HG03045 (cell line): ENCODE results near the gene PLPP4.

Experiments
- ATAC-seq: cut with Tn5 transposase; IDR thresholded peaks from one replicate; pipeline ENCODE4 v1.9.1; 2021; ENCODE audit warnings: mild to moderate bottlenecking, moderate library complexity; ENCODE audit not compliant: unreplicated experiment

PLPP4 gene

DNA sequence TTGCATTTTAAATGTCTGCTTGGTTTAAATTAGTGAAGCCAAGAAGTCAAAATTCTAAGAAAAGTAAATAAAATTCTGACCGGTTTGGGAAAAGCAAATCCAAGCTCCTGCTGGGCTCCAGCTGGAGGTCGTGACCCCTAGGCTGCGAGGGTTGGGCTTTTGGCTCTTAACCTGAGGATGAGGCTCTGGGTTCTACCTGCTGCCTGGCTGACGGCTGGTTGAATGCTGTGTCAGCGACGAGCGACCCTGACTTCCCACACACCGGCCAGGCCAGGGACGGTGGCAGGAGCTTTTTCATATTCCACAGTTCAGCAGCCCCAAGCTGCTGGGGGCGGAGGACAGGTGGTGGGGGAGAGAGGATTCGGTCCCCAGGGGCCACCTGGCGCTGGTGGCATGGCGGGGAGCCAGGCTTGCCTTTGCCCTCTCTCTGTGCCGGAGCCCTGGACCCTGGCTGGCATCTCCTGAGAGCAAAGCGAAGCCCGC lies 843 bp upstream of the PLPP4 start:
- no peak for ATAC-seq

DNA sequence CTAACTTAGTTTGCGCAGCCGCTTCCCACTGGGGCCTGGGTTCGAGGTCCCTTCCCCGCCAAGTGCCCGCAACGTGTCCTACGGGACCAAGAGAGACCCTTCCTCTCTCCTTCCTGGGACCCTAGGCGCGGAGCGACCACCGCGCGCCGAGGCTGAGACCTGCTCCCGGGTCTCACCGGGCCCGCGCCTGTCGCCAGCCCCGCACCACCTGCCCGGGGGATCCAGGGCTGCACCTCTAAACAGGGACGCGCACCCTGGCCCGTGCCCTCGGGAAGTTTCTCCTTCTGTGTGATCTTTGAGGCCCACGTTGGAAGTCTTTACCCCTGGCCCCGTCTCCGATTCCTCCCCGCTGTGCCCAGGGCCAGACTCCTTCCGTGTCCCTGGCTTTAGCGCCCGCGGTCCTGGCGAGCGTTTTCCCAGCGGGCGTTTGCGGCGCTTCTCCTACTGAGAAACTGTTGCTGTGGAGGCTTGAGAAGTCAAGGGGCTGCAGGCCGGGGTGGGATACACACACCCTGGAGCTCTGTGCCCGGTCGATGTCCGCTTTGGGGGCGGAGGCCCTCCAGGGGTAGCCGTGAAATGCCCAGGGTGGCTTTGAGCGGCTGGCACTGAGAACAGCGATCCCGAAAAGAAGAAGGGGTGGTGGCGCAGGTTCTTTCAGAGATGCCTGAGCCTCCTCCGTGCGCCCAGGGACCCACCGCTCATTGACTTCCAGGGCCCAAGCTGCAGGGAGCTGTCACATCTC lies 575 bp downstream of the PLPP4 start:
- no peak for ATAC-seq

DNA sequence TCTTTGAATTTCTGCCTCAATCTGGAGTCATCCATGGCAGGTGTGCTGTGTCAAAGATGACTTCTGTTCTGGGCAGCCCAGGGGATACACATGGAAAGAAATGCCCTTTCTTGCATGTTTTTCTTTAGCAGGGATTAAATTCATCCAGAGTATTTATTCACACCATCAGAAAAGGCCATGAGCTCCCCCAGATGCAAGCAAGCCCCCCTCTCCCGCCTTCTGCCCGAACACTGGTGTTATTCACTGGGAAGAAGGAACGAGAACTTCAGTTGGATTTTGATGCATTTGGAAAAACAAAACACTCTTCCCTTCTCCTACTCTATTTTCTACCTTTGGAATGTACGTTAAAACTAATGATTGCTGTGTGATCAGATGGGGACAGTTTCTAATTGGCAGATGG lies 1.4 kb downstream of the PLPP4 start:
- no peak for ATAC-seq

DNA sequence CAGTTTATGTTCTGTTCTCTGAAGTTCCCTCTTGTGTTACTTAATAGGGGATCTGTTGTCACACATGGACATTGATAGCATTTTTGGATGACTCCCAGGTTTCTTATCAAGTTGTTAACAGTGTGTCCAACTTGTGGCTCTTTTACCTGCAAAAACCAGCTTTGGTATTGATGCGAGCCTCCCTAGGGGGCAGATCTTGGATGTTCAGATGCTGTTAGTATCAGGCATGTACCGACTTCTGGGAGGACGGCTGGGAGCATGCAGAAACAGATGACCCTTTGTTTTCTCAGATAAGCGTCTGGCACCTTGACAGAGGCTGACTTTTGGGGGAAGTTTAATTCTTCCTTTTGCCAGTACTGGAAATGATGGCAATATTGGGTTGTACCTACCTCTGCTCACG lies 2.2 kb downstream of the PLPP4 start:
- ATAC-seq = no peak

DNA sequence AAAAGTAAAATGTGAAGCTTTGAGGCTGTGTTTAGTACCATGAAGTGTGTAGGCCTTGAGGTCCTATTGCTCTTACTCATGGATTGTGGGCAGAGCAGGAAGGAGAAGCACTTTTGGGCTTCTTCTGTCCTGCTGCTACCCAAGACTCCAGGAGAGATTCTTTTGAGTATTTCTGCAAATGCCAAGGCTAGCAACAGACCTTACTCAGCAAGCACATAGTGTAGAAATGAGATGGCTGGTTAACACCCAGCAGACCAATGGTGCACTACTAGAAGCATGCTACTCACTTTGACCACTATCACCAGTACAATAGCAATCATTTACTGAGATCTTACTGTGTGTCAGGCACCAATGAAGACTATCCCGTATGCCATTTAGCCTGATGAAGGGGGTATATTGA lies 3.2 kb downstream of the PLPP4 start:
- ATAC-seq = no peak

DNA sequence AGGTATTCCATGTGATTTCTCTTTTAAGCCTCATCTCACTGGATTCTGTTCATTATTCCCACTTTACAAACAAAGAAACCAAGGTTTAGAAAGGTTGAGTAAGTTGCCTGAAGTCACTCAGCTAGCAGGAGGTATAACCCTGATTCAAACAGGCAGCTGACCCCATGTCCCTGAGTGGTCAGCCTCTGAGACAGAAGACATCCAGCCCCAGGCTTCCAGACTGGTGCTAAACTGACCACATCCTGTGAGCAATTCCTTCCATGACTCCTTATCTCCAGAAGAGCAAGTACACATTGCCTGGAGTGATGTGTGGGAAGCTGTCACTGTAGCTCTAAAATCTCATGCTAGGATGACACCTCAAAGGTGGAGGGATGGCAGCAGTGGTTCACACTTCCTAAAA lies 3.7 kb downstream of the PLPP4 start:
- no peak for ATAC-seq

DNA sequence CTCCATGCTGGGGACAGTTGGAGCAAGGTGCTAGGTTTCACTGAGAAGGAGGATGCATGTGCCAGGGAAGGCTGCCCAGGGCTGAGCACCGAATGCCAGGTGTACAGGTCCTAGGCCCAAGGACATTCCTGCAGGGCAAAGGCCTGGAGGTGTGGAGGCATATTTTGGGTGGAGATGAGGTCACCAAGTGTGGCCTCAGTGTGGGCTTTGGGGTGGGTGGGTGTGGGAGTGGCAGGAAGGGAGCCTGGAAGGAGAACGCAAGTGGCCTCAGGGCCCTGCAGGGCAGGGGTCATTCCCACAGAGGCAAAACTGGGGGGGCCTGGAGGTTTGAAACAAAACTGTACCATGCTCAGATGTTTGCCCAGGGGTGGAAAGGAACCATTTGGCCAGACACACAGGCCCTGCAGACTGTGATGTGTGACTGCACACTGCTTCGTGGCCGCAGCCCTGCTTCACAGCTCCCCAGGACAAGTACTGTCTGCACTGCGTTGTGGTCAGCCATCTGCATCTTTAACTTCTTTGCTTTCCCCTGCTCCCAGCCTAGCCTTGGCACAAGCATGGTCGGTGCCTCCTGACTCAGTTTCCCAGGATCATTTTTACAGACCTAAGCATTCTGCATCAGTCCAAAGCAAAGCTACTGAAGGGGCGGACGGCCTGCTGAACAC lies 5.1 kb downstream of the PLPP4 start:
- ATAC-seq = no peak

DNA sequence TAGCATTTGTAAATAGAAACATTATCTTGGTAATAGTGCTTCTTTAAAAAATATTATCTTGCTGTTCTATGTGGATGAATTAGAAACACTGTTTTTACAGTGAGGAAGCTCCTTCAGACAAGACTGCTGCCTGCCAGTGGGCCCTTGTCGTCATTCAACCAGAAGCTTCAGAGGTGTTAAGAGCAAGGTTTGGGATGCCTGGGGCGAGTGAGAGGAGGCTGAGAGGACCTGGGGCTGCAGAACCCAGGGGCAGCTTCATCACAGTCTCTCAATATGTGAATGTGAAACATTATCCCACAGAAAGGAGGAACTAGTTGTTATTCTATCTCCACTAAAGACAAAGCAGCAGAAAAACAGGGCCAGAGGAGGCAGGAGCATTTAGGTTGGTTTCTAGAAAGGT lies 8.1 kb downstream of the PLPP4 start:
- ATAC-seq = no peak

DNA sequence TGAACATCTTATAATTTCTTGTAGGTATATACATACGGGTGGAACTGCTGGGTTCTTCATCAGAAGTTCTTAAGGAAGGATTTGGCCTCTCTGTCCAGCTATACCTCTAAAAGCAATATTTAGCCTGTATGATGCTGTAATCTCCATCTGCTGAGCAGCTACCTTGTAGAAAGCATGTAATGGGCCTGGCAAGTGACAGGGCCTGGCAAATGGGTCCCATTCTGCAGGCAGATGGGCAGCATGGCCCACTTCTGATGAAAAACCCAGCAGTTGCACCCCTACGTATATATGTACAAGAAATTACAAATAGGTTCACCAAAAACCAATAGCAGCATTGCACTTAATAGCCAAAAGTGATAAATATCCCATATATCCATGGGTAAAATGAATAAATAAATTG lies 9.0 kb downstream of the PLPP4 start:
- ATAC-seq = no peak

DNA sequence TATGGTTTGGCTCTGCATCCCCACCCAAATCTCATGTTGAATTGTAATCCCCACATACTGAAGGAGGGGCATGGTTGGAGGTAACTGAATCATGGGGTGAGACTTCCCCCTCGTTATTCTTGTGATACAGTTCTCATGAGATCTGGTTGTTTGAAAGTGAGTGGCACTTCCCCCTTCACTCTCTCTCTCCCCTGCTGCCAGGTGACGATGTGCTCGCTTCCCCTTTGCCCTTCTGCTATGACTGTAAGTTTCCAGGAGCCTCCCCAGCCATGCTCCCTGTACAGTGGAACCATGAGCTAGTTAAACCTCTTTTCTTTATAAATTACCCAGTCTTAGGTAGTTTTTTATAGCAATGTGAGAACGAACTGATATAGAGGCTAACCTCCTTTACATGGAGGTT lies 16.6 kb downstream of the PLPP4 start:
- ATAC-seq = no peak

DNA sequence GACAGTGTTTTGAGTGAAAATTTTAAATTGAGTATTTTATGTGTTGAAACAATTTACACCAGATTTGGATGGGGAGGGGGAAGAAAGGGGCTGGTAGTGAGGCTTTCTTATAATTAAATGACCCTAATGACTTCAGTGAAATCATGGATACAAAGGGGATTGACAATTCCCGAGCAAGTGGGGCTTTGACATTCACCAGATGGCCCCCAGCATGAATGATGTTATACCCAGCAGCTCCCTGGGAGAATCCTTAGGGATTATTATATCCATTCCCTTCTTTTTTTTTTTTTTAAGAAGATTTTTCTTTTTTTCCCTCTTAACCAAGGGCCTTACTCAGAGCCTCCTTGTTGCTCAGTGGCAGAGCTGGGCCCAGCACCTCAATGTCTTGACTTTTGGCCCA lies 17.9 kb downstream of the PLPP4 start:
- ATAC-seq = no peak

DNA sequence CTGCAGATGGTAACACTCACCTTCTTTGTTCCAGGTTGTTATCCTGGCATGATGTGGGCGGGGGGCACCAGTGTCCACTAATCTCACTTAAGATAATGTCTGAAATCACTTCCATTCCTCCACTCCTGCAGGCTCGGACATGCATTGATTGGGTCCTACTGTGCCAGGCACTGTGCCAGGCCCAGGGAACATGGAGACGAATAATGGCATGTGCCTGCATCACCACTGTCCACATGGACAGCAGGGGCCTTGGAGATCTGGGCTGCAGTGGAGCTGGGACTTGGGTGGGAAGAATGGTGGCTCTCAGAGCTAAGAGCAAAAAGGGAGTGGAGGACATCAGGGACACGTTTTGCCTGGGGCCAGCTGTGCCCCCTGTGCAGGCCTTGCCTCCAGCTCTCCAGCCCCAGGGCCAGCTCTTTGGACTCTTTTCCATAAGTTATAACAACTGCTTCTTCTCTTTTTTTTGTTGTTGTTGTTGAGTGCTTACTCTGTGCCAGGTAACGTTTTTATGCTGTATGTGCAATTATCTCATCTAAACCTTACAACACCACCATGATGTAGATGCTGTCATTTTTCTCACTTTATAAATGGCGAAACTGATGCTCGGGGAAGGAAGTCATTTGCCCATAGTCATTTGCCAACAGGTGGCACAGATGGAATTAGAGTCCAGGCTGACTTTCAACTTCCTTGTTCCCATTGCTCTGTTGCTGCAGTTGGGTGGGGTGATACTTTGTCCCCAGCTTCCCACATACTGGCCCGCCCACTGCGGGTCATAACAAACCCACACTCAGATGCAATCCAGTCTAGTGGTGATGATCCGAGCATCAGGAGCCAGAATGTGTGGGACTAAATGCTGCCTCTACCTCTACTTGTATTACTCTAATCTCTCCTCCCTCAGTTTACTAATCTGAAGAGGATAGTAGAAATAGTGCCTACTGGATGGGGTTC lies 19.1 kb downstream of the PLPP4 start:
- no peak for ATAC-seq

DNA sequence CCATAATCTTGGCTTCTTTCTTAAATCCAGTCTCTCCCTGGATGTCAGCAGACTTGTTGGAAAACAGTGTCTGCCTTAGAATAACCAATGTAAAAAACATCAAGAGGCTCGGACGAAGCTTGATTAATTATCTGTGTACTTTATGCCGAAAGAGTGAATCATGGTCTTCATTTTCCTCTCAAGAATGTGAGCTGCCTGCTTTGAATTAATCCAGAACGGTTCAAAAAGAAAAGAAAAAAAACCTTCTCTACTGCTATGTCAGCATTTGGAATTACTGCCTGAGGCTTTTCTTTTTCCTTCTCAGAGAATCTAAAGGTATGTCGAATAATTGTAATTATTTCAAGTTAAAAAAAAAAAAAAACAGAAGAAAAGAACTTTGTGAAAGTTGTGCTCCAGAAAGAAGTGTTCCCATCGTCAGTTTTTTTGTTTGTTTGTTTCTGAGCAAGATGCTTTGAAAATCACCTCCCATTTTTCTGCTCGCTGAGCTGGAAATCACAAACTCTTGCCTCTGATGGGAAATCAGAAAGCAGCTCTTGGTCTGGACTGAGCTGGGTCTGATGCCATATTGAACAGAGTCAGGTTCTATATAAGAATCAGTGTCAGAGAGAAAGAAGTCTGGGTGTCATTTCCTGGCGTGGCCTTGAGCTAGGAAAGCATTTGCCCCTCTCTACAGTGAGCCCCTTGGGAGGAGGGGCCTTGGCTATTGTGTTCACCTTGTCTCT lies 20.2 kb downstream of the PLPP4 start:
- ATAC-seq = no peak

DNA sequence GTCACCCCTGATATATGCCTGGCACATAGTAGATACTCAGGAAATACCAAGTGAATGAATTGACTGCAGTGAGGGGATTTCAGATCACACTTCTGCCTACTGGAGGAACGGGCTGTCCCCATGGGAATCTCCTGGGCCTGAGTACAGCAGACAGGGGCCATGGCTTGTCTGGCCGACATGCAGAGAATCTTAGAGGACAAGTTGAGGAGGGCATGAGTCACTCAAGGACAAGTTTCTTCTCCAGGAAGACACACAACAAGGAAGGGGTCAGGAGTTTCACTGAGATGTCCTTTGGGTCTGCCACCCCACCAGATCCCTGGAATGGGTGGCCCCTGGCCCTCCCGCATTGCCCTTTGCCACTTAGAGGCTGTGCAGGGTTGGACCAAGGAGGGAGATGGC lies 20.7 kb downstream of the PLPP4 start:
- ATAC-seq = no peak

DNA sequence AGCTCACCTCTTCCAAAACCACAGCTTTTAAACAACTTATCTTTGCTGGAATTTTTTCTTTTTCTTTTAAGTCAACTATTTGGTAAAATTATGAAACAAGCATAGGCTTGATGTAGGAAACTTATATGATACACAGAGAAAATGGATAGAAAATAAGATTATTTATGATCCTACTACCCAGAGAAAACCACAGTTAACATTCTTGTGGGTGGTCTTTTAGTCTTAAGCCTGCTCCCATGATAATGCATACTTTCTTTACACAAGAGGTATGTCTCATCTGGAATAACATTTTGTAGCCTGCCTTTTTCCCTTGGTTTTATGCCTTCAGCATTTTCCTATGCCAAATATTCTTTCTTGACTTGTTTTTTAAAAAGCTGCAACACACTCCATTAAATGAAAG lies 21.4 kb downstream of the PLPP4 start:
- ATAC-seq = no peak

DNA sequence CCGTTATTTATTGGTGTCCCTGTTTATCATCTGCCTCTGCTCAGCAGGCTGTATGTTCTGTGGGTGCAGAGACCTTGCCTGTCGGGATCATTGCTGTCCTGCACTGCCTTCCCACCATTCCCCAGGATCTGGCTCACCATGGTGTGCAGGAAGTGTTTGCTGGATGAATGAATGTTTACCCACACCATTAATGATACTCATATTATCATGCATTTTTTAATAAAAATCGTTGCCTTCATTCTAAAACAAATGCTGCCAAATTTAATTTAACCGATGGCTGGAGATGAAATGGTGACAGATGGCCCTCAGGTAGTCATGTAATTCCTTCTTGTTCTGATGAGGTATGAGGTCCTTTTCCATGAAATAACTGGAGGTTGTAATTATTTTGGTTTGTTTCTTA lies 22.5 kb downstream of the PLPP4 start:
- ATAC-seq = no peak

DNA sequence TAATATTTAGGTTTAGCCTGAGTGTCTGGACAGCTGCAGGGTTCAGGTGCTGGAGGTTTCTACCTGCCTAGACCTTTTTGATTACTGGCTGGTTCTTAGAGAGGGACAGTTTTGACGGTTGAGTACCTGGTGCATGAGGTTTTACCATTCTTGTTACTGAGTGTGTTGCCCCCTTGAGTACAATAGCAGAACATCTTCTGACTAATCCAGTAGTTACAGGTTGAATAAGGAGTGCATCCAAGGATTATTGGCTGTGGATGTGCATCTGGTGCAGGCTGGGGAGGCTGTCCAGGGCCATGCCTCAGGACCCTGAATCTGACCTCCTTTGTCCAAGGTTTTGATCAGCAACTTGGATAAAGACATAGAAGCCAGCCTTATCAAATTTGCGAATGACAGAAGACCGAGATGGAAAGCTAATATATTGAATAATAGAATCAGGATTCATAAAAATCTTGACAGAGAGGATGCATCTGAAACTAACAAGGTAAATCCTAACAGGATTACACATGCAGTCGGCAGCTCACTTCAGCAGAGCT lies 23.1 kb downstream of the PLPP4 start:
- no peak for ATAC-seq

DNA sequence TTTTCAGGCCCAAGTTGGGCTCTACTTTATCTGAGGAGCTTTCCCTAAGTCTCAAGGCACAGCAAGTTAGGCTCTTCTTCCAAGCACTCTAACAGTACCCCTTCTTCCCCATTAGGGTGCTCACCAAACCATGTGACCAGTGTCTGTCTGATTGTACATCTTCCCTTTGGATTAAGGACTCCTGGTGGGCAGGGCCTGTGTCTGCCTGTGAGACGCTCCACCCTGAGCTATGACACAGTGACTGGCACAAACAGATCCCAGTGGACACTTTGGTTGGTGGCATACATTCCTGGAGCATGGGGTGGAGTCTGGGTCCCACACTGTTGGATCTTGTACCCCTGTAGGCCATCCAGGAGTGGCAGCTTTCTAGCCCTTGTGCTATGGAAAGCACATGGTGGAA lies 23.8 kb downstream of the PLPP4 start:
- ATAC-seq = no peak

DNA sequence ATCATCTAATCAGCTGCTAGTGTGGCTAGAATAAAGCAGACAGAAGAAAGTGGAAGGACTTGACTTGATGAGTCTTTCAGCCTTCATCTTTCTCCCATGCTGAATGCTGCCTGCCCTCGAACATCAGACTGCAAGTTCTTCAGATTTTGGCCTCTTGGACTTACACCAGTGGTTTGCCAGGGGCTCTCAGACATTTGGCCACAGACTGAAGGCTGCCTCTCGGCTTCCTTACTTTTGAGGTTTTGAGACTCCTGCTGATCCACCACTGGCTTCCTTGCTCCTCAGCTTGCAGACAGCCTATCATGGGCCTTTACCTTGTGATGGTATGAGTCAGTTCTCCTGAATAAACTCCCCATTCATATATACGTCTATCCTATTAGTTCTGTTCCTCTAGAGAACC lies 26.0 kb downstream of the PLPP4 start:
- no peak for ATAC-seq

DNA sequence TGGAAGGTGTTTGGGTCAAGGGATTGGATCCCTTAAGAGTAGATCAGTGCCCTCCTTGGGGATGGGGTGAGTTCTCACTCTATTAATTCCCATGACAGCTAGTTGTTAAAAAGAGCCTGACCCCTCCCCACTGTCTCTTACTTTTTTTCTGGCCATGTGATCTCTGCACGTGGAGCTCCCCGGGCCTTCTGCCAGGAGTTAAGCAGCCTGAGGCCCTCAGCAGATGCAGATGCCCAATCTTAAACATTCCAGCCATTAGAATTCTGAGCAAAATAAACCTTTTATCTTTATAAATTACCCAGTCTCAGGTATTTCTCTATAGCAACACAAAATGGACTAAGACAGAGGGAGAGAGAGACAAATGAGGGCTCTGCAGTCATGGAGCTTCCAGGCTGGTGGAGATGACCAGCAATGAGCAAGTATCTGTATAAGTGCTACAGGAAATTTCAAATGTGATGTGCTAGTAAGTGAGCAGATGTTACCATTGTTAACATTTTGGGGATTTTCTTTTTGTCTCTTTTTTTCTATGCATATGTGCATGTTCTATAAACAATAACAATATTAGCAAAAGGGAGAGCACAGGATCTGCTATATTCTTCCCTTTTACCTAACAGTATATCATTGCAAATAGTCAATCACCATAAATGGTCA lies 26.7 kb downstream of the PLPP4 start:
- no peak for ATAC-seq
